GM21576 (cell line): ENCODE measurements around the gene STK11.

Experiments
- ATAC-seq: cut with Tn5 transposase; IDR thresholded peaks from one replicate; pipeline ENCODE4 v1.9.1; 2021; ENCODE audit warnings: mild to moderate bottlenecking, moderate library complexity; ENCODE audit not compliant: unreplicated experiment

STK11 gene

GRCh38 chr19:1249990-1250436 lies 44.4 kb downstream of the STK11 start:
- ATAC-seq: no peak

- no peak for ATAC-seq
These were observed 45.1 kb downstream of the STK11 start for GRCh38 chr19:1250437-1251260.

- ATAC-seq: no peak
These were observed 46.0 kb downstream of the STK11 start for GRCh38 chr19:1251330-1252220.

GRCh38 chr19:1252221-1252820 lies 46.7 kb downstream of the STK11 start:
- ATAC-seq: no peak

- no peak for ATAC-seq
These were observed 47.4 kb downstream of the STK11 start for GRCh38 chr19:1252821-1253513.

GRCh38 chr19:1253514-1254080 lies 48.0 kb downstream of the STK11 start:
- ATAC-seq: no peak

GRCh38 chr19:1254081-1254527 lies 48.5 kb downstream of the STK11 start:
- no peak for ATAC-seq

- no peak for ATAC-seq
These were observed 49.1 kb downstream of the STK11 start for GRCh38 chr19:1254530-1255185.

GRCh38 chr19:1255186-1256161 lies 49.9 kb downstream of the STK11 start:
- ATAC-seq: no peak

- no peak for ATAC-seq
These were observed 51.3 kb downstream of the STK11 start for GRCh38 chr19:1256646-1257474.

- ATAC-seq: no peak
These were observed 52.0 kb downstream of the STK11 start for GRCh38 chr19:1257475-1258162.

GRCh38 chr19:1258163-1258492 lies 52.5 kb downstream of the STK11 start:
- no peak for ATAC-seq

- no peak for ATAC-seq
These were observed 53.2 kb downstream of the STK11 start for GRCh38 chr19:1258707-1259205.

GRCh38 chr19:1259206-1259875 lies 53.8 kb downstream of the STK11 start:
- ATAC-seq: no peak

GRCh38 chr19:1259876-1260748 lies 54.5 kb downstream of the STK11 start:
- no peak for ATAC-seq
